Stimulated activated naive CD8-positive, alpha-beta T cell treated with anti-CD3 and anti-CD28 coated beads, Interleukin-15, amount 100 ng/mL, for 72 hours (primary cell): ENCODE measurements around the gene DPP3.
"Not testable (repeated sequence)": the region's sequence is repeated elsewhere in the genome, so short reads cannot be mapped to it uniquely, and the experiment has no call there.

Experiments
- ATAC-seq: fragments of 150-1000 bp; cut with Tn5 transposase; 2 replicates; pipeline ENCODE4 v1.10.0; 2021; ENCODE audit warnings: mild to moderate bottlenecking, moderate library complexity
- DNase-seq, 2 donors: peaks; one replicate each; pipeline ENCODE4 v3.0.0; 2021 to 2022
- H3K27ac Mint-ChIP-seq, 2 donors: one replicate each; pipeline ENCODE4 v1.8.0; 2022; ENCODE audit warnings: mild to moderate bottlenecking in 2 of 2, mixed read lengths in 2 of 2, moderate library complexity in 2 of 2
- H3K27me3 Mint-ChIP-seq: one replicate; pipeline ENCODE4 v1.8.0; 2022; ENCODE audit warnings: mixed read lengths
- H3K4me1 Mint-ChIP-seq: one replicate; pipeline ENCODE4 v1.8.0; 2022; ENCODE audit warnings: mild to moderate bottlenecking, mixed read lengths
- H3K4me3 Mint-ChIP-seq, 2 donors: one replicate each; pipeline ENCODE4 v1.8.0; 2022; ENCODE audit warnings: mild to moderate bottlenecking in 2 of 2, mixed read lengths in 2 of 2, moderate library complexity in 1 of 2
- H3K9me3 Mint-ChIP-seq, 2 donors: one replicate each; pipeline ENCODE4 v1.8.0; 2022; ENCODE audit warnings: mixed read lengths in 2 of 2

Gene DPP3

DNA sequence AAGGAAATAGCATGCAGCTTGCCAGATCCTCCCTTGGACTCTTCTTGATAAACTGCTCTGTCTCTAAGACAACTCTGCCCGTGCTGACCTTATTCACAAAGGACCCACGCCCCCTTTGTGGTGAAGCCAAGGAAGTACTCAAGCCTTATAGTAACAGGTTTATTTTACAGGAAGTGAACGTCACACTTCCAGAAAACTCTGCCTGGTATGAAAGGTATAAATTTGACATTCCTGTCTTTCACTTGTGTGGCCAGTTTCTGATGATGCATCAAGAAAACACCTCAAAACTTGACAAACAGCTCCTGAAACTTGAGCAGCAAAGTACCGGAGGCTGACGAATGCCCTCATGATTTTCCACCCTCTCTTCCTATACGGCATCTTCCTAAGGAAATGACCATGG, 26.0 kb upstream of the DPP3 start:
- peak overlapping the region; percentile 4 to 47 for H3K4me3 Mint-ChIP-seq
- H3K27me3 Mint-ChIP-seq = peaks cover 7% of the 10 kb centered on the region
- peaks cover 41% of the 10 kb centered on the region for H3K4me1 Mint-ChIP-seq
- peak overlapping the region in 1 of 2 donors; percentile 24 for H3K27ac Mint-ChIP-seq
- ATAC-seq = peak; percentile 53
- DNase-seq = no peak
- peaks cover 0 to 4% of the 10 kb centered on the region in 2 donors for H3K9me3 Mint-ChIP-seq

DNA sequence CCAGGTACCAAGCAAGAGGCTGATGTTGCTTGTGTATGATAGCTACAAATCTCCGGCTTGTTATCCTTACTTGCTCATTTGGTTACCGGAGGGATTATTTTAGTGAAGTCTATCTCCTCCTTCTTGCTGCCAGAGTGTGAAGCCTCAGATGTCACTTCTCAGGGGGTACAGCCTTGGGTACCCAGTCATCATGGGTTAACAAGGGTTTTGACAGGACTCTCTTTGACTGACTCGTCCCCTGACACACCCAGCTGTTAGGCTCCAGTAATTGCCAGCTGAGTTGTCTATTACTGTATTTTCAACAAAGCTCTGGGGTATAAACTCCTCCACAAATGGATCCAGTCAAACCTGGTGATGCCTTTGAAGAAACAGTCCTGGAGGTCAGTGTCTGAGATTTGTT, 25.4 kb upstream of the DPP3 start:
- DNase-seq (no peak), ATAC-seq (peak; percentile 63)
- Mint-ChIP-seq H3K27me3 (peaks cover 1% of the 10 kb centered on the region), H3K4me3 (peak overlapping the region; percentile 47 to 53), H3K9me3 (peaks cover 0 to 4% of the 10 kb centered on the region in 2 donors), H3K27ac (peak overlapping the region; percentile 24 to 34), H3K4me1 (peaks cover 46% of the 10 kb centered on the region)

DNA sequence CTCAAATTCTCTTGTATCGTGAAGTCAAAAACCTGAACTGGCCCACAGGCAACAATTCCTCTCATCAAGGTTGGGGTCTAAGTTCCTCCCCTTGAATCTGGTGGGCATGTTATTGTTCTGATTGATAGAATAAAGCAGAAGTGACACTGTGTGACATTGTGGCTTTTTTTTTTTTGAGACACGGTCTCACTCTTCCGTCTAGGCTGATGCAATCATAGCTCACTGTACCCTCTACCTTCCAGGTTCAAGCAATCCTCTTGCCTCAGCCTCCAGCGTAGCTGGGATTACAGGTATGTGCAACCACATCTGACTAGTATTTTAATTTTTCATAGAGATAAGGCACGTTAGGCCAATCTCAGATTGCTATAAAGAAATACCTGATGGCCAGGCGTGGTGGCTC, 22.4 kb upstream of the DPP3 start:
- Mint-ChIP-seq H3K4me1 (peaks cover 59% of the 10 kb centered on the region), H3K27ac (peak overlapping the region; percentile 28 to 72), H3K27me3 (no peaks in the 10 kb centered on the region), H3K9me3 (no peaks in the 10 kb centered on the region), H3K4me3 (peak overlapping the region in 1 of 2 donors; percentile 19)
- ATAC-seq (no peak), DNase-seq (no peak)

DNA sequence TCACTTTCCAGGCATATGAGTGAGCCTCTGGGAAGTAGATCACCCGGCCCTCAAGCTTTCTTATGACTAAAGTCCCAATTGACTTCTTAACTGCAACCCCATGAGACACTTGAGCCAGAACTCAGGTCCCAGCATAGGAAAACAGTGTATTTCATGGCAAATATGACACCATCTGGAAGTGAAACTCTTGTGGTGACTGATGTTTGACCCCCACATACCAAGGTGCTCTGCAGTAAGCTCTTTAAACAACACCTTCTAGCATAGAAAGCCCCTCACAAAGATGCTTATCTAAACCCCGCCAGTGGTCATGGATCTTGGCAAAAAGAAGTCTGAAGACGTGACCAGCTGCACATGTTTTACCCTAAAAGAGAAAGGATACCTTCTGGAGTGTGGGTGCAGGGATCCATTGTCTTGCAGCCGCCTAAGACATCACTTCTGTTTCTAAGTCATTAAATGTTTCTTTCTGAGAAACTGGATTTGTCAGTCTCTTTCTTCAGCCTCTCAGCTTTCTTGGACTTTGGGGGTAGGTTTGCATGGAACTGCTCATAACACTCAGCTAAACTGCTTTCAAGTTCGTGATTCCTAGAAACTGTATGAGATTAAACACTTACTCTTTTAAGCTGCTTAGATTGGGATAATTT, 21.0 kb upstream of the DPP3 start:
- Mint-ChIP-seq H3K4me3 (peak overlapping the region; percentile 15 to 41), H3K27me3 (no peaks in the 10 kb centered on the region)
- peak; percentile 79 for ATAC-seq

DNA sequence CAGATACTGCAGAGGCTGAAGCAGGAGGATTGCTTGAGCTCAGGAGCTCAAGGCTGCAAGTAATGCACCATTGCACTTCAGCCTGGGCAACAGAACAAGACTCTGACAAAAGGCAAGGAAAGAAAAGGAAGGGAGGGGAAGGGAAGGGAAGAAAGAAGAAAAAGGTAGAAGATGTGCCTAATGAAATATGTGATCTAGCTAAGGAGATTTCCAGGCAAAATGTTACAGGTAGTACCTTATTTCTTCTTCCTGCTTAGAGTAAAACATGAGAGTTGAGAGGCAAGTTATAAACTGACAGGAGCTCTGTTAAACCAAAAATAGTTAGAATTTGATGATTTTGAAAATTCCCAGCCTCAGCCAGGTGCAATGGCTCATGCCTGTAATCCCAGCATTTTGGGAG, 18.2 kb upstream of the DPP3 start:
- Mint-ChIP-seq H3K27ac (no peak overlapping the region), H3K9me3 (no peaks in the 10 kb centered on the region), H3K4me3 (no peak overlapping the region), H3K4me1 (peaks cover 62% of the 10 kb centered on the region), H3K27me3 (no peaks in the 10 kb centered on the region)
- ATAC-seq (no peak), DNase-seq (no peak)

More for the DNA sequence above, 21.0 kb upstream of the DPP3 start:
- Mint-ChIP-seq H3K27ac (peak overlapping the region; percentile 82 to 95), H3K9me3 (no peaks in the 10 kb centered on the region), H3K4me1 (peaks cover 59% of the 10 kb centered on the region)
- DNase-seq = peak in 1 of 2 donors; percentile 12

DNA sequence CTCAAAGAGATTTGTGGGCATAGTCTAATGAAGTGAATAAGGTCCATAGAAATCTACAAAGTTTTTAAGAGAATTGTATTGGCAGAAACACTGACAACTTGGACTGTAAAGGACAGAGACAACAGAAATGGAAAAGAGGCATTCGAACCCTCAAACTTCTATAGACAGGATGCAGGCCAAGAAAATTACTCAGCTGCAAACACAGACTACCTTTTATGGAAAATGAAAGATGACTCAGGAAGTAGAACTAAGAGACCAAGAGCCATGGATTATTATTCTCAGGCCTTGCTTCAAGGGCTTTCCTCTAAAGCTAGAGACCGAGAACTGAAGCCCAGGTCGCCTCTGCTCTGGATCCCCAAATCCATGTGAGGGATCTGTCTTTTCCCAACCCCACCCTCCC, 17.3 kb upstream of the DPP3 start:
- H3K27me3 Mint-ChIP-seq = no peaks in the 10 kb centered on the region
- DNase-seq (no peak), ATAC-seq (no peak)
- no peak overlapping the region for H3K4me3 Mint-ChIP-seq
- no peaks in the 10 kb centered on the region for H3K9me3 Mint-ChIP-seq
- H3K27ac Mint-ChIP-seq = no peak overlapping the region
- H3K4me1 Mint-ChIP-seq = peaks cover 66% of the 10 kb centered on the region

DNA sequence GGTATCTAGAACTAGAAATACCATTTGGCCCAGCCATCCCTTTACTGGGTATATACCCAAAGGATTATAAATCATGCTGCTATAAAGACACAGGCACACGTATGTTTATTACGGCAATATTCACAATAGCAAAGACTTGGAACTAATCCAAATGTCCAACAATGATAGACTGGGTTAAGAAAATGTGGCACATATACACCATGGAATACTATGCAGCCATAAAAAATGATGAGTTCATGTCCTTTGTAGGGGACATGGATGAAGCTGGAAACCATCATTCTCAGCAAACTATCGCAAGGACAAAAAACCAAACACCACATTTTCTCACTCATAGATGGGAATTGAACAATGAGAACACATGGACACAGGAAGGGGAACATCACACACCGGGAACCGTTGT, 16.1 kb upstream of the DPP3 start:
- not testable (repeated sequence) for H3K27ac Mint-ChIP-seq, H3K4me3 Mint-ChIP-seq, DNase-seq, H3K27me3 Mint-ChIP-seq, H3K9me3 Mint-ChIP-seq, ATAC-seq
- peaks cover 65% of the 10 kb centered on the region for H3K4me1 Mint-ChIP-seq

DNA sequence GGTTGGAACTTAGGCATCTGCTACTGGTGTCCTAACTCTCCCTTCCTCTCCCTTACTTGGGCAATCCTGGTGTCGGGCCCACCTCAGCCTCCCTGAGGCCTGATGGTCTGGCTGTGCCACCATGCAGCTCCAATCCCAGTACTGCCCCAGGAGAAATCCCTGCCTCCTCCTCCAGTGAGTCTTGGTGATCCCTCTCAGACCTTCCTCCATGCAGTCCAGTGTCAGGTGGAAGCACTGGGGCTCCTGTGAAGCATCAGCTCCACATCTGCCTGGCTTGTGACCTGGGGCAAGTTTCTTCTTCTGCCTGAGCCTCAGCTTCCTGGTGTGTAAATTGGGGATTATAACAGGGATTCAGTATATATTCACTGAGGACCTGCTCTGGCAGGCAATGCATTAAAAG, 15.3 kb upstream of the DPP3 start:
- H3K27me3 Mint-ChIP-seq = no peaks in the 10 kb centered on the region
- no peak overlapping the region for H3K4me3 Mint-ChIP-seq
- H3K27ac Mint-ChIP-seq = no peak overlapping the region
- H3K4me1 Mint-ChIP-seq = peaks cover 60% of the 10 kb centered on the region
- DNase-seq = no peak
- ATAC-seq = no peak
- no peaks in the 10 kb centered on the region for H3K9me3 Mint-ChIP-seq

DNA sequence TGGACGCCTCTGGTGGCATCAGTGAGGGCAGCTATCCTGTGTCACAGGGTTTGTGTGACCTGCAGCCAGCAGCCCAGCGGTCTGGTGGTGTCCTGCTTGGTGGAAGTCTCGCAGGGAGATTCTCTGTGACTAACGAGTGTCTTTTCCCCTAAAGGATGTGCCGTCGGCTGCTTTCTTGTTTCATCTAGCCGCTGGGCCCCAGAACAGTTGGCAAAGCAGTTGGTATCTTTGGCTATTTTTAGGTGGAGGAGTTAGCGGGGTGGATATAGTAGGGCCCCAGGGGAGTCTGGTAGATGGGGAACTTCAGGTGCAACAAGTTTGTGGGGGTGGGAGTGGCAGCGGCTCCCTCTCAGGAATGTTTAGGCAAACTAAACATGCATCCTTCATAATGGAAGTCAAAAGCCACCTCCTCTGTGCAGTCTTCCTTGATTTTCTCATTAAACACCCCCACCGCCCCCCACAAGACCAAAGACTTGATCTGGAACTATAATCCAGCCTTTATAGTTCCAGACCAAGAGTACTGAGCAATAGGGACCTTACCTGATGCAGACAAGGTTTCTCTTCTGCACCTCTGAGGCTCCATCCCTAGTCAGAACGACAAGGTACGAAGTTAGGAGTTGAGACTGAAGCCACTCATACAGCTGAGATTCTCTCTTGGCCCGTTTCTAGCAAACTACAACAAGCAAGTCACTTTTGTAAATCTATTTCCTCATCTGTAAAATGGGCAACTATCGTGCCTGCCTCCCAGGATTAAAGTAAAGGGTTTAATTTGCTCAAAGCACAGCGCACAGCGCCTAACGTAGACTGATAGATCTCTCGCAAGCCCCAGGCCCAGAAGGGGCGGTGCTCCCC, 14.6 kb upstream of the DPP3 start:
- no peak for DNase-seq
- peak overlapping the region; percentile 89 to 94 for H3K4me3 Mint-ChIP-seq
- no peak overlapping the region for H3K27ac Mint-ChIP-seq
- no peaks in the 10 kb centered on the region for H3K27me3 Mint-ChIP-seq
- ATAC-seq = no peak
- H3K4me1 Mint-ChIP-seq = peaks cover 65% of the 10 kb centered on the region
- no peaks in the 10 kb centered on the region for H3K9me3 Mint-ChIP-seq

DNA sequence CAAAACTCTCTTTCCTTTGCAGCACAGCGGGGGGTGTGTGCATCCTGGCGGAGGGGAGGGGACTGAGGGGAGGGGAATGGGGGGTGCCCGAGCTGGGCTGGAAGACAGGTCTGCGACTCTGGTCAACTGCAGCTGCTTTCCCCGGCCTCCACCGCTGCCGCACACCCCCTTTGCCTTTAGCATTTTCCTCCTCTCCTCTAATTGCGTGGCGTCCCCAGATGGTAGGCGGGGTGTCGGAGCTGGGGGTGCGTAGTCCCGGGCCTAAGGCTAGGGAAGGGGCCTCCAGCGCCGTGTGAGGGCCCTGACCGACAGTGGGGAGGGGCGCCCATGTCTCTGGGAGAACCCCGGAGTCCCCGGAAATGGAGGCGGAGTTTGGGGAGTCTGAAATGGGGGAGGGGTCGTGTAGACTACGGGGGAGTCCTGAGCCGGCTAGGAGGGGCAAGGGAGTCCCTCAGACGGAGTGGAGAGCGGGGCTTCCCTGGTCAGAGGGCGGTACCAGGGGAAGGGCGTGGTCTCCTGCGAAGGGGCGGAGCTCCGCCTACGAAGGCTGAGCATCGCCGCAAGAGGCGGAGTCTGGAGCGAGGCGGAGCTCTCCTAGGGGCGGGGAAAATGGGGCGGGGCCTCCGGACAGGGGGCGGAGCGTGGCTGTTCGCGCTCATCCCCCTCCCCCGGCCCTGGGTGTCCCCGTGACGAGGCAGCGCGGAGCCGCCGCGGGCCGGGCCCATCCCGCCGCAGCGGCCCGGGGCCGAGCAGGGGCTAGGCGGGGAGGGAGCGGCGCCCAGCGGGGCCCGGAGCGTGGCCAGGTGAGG, 13.8 kb upstream of the DPP3 start, which contains the start of gene PELI3:
TSS of gene PELI3 (plus strand) at position 681 of the 809 bp plus-strand sequence. CDS start 1,224 bp downstream, outside the sequence.
- ATAC-seq (peak; percentile 86), DNase-seq (peak; percentile 94)
- no peaks in the 10 kb centered on the region for H3K9me3 Mint-ChIP-seq
- H3K27ac Mint-ChIP-seq = peak within 1 kb of the TSS; percentile 78 to 83
- no peaks in the 10 kb centered on the region for H3K27me3 Mint-ChIP-seq
- H3K4me1 Mint-ChIP-seq = peaks cover 69% of the 10 kb centered on the region
- peak within 1 kb of the TSS; percentile 89 to 94 for H3K4me3 Mint-ChIP-seq

DNA sequence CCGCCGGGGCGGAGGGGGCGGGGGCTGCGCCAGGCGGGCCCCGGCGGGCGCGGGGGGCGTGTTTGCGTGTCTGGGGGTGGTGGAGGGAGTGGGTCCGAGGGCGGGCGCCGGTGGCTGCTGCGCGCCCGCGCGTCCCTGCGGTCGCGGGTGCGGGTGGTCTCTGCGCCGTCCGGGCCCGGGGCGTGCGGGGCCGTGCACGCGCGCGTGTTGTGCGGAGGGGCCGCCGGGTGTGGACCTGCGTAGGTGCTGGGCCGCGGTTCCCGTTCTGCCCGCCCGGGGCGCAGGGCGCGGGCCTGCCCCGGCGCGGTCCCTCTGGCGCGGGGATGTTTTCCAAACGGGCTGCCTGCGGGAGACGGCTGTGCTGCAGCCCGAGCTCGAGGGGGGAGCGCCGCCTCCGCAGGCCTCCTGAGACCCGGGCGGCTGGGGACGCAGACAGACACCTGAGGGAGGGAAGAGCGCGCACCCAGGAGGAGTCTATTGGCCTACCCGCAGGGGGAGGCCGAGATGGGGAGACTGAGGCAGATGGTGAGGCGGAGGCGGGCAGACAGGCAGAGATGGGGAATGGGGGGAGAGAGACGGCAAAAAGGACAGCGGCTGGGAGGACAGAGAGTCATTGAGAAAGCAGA, 13.1 kb upstream of the DPP3 start:
- ATAC-seq = peak; percentile 73
- peak overlapping the region; percentile 80 to 89 for H3K4me3 Mint-ChIP-seq
- no peaks in the 10 kb centered on the region for H3K27me3 Mint-ChIP-seq
- DNase-seq = peak in 1 of 2 donors; percentile 48
- peaks cover 64% of the 10 kb centered on the region for H3K4me1 Mint-ChIP-seq
- H3K9me3 Mint-ChIP-seq = no peaks in the 10 kb centered on the region
- H3K27ac Mint-ChIP-seq = peak overlapping the region; percentile 78 to 83

DNA sequence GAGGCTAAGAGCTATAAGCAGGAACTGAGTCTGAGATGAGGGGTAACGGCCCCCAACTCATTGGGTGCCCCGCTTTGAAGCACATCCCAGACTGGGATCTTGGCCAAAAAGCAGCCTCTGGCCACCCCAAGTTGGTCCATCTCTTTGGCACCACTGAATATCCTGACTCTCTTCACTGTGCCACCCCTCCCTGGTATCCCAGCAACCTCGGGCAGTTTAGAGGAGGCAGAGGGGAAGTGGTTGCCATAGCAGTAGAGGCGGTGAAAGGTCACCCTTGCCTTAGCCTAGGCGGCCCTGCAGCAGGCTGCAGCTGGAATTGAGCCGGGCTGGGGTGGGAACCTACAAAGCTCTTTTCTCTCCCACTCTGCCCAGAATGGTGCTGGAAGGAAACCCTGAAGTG, 12.5 kb upstream of the DPP3 start:
- DNase-seq (peak; percentile 9 to 28), ATAC-seq (peak; percentile 34)
- peak overlapping the region in 1 of 2 donors; percentile 78 for H3K27ac Mint-ChIP-seq

DNA sequence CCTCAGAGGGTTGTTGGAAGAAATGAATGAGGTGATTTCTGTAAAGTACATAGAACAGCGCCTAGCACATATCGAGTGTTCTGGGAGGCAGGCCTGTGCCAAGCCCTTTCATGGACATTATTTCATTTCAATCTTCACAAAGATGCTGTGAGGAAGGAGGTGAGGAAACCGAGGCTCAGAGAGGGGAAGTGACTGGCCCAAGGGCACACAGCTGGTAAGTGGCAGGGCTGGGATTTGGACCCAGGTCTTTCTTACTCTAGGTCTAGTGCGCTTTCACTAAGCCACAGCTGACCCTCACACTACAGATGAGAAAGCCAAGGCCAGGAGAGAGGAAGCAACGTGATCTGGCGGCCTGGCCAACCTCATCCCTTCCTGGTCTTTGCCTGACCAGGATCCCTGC, 11.5 kb upstream of the DPP3 start:
- Mint-ChIP-seq H3K4me3 (no peak overlapping the region), H3K27me3 (no peaks in the 10 kb centered on the region), H3K27ac (no peak overlapping the region), H3K9me3 (no peaks in the 10 kb centered on the region), H3K4me1 (peaks cover 49% of the 10 kb centered on the region)
- DNase-seq (no peak), ATAC-seq (no peak)

More for the DNA sequence above, 12.5 kb upstream of the DPP3 start:
- Mint-ChIP-seq H3K27me3 (no peaks in the 10 kb centered on the region), H3K4me3 (peak overlapping the region; percentile 80 to 89), H3K4me1 (peaks cover 58% of the 10 kb centered on the region), H3K9me3 (no peaks in the 10 kb centered on the region)

DNA sequence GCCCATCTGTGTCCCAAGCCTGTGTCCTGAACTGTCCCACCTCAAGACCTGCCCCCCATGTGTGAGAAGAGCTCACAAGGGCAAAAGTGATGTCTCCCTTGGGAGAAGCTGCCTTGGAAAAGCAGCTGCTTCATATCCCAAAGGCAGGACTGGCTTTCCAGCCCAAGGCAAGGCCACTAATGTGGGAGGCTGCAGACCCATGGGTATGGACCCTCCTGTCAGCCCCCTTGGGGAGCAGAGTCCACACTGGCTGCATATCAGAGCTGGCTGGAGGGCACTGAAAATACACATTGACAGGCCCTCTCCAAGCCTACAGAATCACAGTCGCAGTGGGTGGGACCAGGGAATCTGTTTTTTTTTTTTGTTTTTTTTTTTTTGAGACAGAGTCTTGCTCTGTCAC, 10.8 kb upstream of the DPP3 start:
- Mint-ChIP-seq H3K27me3 (no peaks in the 10 kb centered on the region), H3K4me3 (no peak overlapping the region), H3K27ac (no peak overlapping the region), H3K9me3 (no peaks in the 10 kb centered on the region), H3K4me1 (peaks cover 49% of the 10 kb centered on the region)
- ATAC-seq (no peak), DNase-seq (no peak)

DNA sequence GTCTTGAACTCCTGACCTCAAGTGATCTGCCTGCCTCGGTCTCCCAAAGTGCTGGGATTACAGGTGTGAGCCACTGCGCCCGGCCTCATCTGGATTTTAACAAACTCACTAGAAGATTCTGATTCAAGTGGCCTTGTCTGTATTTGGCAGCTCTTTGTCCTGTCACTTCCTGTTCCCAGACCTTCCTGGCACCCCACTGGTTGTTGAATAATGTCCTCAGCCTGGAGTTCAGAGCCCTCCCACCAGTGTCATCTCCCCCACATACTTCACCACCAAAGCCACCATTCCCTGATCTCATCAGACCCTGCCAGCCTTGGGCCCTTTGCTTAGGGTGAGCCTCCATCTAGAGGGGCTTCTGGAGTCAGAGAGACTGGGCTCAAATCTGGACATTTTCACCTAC, 10.2 kb upstream of the DPP3 start:
- peaks cover 46% of the 10 kb centered on the region for H3K4me1 Mint-ChIP-seq
- no peak for ATAC-seq
- peak overlapping the region in 1 of 2 donors; percentile 63 for H3K27ac Mint-ChIP-seq
- no peak for DNase-seq
- H3K4me3 Mint-ChIP-seq = no peak overlapping the region
- no peaks in the 10 kb centered on the region for H3K9me3 Mint-ChIP-seq
- H3K27me3 Mint-ChIP-seq = no peaks in the 10 kb centered on the region
